ENCODE data around the gene PKNOX2. TPM values are rescaled to one million over a fixed set of nuclear protein-coding genes. Genes with fewer than 3 reads are reported as not detected.

The PKNOX2 gene
- total and polyA plus RNA-seq, 2 of the 8 experiments (the other 6 are each of a cell fraction or from before 2014, with no cell fraction given): 2.0 TPM

- TF ChIP-seq EP300 (IDR thresholded peaks at IDR 0.05; ENCODE audit: borderline replicate concordance in 1 of 2, low read depth in 2 of 2, low read length in 2 of 2): no peak
- TF ChIP-seq CEBPB (IDR thresholded peaks at IDR 0.05; ENCODE audit: low read depth, low read length): 0 out of 2 replicates have a peak, but pooled peaks have one; percentile 1
- Histone ChIP-seq H4K5ac (ENCODE audit: insufficient read length, low read depth, low read length) (no peak overlapping the region), H3K36me3 (ENCODE audit: control insufficient read depth in 2 of 4, insufficient read depth in 4 of 4, low read length in 3 of 4) (no peaks in the 10 kb centered on the region), H3K14ac (ENCODE audit: insufficient read length) (peak overlapping the region; percentile 11), H3K79me2 (ENCODE audit: control insufficient read depth in 1 of 2, insufficient read depth in 2 of 2, low read length in 2 of 2) (no peaks in the 10 kb centered on the region), H2AFZ (ENCODE audit: low read length) (no peak overlapping the region), H2AK5ac (ENCODE audit: low read depth, low read length) (no peak overlapping the region), H2BK5ac (ENCODE audit: low read depth, low read length) (no peak overlapping the region), H3K23me2 (ENCODE audit: low read depth, low read length) (no peaks in the 10 kb centered on the region), H3K56ac (replicated peaks; ENCODE audit: insufficient read length, low read depth, low read length) (no peak overlapping the region), H4K20me1 (replicated peaks in 1 of 2; ENCODE audit: control insufficient read depth in 1 of 2, insufficient read depth in 2 of 2, low read length in 2 of 2) (no peaks in the 10 kb centered on the region), H3K18ac (ENCODE audit: extremely low read depth, low read length) (no peak overlapping the region), H3K4ac (replicated peaks; ENCODE audit: insufficient read length, low read depth, low read length) (no peak overlapping the region), H4K91ac (replicated peaks; ENCODE audit: insufficient read length, low read length) (no peak overlapping the region), H2BK20ac (ENCODE audit: low read length) (no peak overlapping the region), H3K23ac (ENCODE audit: insufficient read length) (no peak overlapping the region), H3K79me1 (ENCODE audit: low read depth, low read length) (no peaks in the 10 kb centered on the region), H3K9me3 (ENCODE audit: insufficient read depth in 2 of 2, low read depth in 1 of 2, low read length in 1 of 2) (no peaks in the 10 kb centered on the region), H3K27me3 (replicated peaks in 1 of 4; ENCODE audit: control insufficient read depth in 3 of 4, extremely low read depth in 1 of 4, insufficient read depth in 3 of 4, low read length in 3 of 4) (peaks cover 0 to 5% (median 0%) of the 10 kb centered on the region in 4 experiments; a peak in 1 of 7 replicates), H3K4me1 (replicated peaks in 1 of 4; ENCODE audit: control insufficient read depth in 3 of 4, insufficient read depth in 4 of 4, low read length in 3 of 4) (peaks cover 0 to 16% (median 3%) of the 10 kb centered on the region in 4 experiments; a peak in 6 of 7 replicates), H3K27ac (ENCODE audit: low read depth, low read length) (no peak overlapping the region), H4K8ac (ENCODE audit: extremely low read depth, insufficient read depth, low read length) (no peak overlapping the region), H2BK12ac (ENCODE audit: low read depth, low read length) (no peak overlapping the region; the same call in 1 of the 2 replicates), H3K4me3 (ENCODE audit: extremely low read depth in 1 of 4, insufficient read depth in 2 of 4, low read depth in 3 of 4, low read length in 4 of 4) (no peak overlapping the region), H3K9ac (replicated peaks in 1 of 4; ENCODE audit: extremely low read depth in 1 of 4, low read depth in 3 of 4, low read length in 3 of 4) (no peak overlapping the region), H2BK120ac (replicated peaks; ENCODE audit: low read depth, low read length) (no peak overlapping the region), H2BK15ac (ENCODE audit: low read length) (no peak overlapping the region), H3K4me2 (ENCODE audit: insufficient read depth in 1 of 2, low read depth in 2 of 2, low read length in 2 of 2) (no peak overlapping the region)
- DNase-seq (ENCODE audit: low read depth in 1 of 2, low spot score in 2 of 2): no peak
- POLR2A ChIA-PET (ENCODE audit: partially characterized antibody): interaction anchor here (1.2 kb wide), 1 partner anchor 24 kb away, joined by 3 read pairs; no protein-coding TSS in a partner anchor
- 88% methylated on average over 17 of the region's 17 CpGs; no CpG with 5 or more reads in 1 of the 2 experiments for WGBS, 2 experiments (ENCODE audit: extremely low coverage in 1 of 2, insufficient coverage in 1 of 2, insufficient read length in 1 of 2, insufficient replicate concordance in 2 of 2, low coverage in 1 of 2, low lambda C conversion rate in 2 of 2, missing lambda C conversion rate in 1 of 2)
- FAIRE-seq: no peak
- CTCF ChIA-PET (ENCODE audit: partially characterized antibody): interaction anchor here (0.7 to 3.1 kb wide), 7 partner anchors 9 to 248 kb away, joined by 3 to 16 read pairs (median 4); no protein-coding TSS in a partner anchor
These were observed 174.6 kb downstream of the PKNOX2 start for GRCh38 chr11:125338886-125339811.

All from H1 (cell line).